HT1080 (cell line): ENCODE measurements around the gene ZNF827. TPM values are rescaled to one million over a fixed set of nuclear protein-coding genes. Genes with fewer than 3 reads are reported as not detected.

Experiments
- DNase-seq: peaks from one replicate; pipeline ENCODE4 v3.0.0-alpha.2; 2015; ENCODE audit warnings: low read depth
- polyA plus RNA-seq, 2 experiments: library from polyadenylated mRNA; depleted of rRNA; stranded (reverse); fragments of >200 nt; gene quantifications; 2 replicates each; pipeline ENCODE4 v1.2.3, GENCODE V29; 2015
- total RNA-seq: library from RNA; depleted of rRNA; stranded (reverse); fragments of >200 nt; shearing (Covaris generic); gene quantifications from 2 replicates; pipeline ENCODE4 v1.2.3, GENCODE V29; 2014; rRNA removed

Gene ZNF827, protein sequence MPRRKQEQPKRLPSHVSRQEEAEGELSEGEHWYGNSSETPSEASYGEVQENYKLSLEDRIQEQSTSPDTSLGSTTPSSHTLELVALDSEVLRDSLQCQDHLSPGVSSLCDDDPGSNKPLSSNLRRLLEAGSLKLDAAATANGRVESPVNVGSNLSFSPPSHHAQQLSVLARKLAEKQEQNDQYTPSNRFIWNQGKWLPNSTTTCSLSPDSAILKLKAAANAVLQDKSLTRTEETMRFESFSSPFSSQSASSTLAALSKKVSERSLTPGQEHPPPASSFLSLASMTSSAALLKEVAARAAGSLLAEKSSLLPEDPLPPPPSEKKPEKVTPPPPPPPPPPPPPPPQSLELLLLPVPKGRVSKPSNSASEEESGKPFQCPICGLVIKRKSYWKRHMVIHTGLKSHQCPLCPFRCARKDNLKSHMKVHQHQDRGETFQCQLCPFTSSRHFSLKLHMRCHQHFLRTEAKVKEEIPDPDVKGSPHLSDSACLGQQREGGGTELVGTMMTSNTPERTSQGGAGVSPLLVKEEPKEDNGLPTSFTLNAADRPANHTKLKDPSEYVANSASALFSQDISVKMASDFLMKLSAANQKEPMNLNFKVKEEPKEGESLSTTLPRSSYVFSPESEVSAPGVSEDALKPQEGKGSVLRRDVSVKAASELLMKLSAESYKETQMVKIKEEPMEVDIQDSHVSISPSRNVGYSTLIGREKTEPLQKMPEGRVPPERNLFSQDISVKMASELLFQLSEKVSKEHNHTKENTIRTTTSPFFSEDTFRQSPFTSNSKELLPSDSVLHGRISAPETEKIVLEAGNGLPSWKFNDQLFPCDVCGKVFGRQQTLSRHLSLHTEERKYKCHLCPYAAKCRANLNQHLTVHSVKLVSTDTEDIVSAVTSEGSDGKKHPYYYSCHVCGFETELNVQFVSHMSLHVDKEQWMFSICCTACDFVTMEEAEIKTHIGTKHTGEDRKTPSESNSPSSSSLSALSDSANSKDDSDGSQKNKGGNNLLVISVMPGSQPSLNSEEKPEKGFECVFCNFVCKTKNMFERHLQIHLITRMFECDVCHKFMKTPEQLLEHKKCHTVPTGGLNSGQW
- 5.8 and 6.7 TPM in 2 replicates for total RNA-seq
- polyA plus RNA-seq (2015; cell fraction: cytosol; rRNA removed), result 7.7 and 19.5 TPM in 2 replicates
- polyA plus RNA-seq (2015; cell fraction: nucleus; rRNA removed), result 26.2 and 35.2 TPM in 2 replicates

DNA sequence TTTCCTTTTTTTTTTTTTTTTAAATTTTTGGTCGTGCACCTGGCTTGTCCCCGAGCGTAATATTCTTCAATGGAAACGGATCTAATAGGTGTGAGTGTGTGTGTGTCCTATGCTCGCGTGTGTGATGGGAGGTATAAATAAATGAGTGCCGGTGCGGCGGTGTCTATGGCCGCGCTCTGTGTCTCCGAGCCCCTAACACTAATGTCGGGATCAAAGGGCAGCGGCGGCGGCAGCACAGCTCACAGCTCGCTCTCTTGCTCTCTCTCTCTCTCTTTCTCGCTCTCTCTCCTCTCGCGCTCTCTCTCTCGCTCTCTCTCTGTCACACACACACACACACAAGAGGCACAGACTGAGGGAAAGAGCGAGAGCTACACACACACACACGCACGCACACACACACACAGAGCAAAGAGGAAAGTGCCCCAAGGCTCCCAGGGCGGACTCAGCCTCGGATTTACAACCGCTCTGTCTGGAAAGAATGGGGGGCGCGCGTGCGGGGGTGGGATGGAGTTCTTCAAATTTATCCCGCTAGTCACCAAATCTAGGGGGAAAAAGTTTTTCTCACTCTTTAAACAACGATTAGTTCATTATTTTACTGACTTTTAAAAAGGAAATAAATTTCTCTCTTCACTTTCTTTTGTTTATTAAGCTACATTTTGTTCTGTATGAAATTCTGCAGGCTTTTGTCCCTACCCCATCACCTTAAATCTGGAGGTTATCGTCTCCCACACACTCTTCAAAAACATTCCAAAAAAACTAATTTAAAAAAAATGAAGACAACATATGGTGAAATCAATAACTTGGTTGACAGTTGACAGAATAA is at the start of gene ZNF827:
TSS of gene ZNF827 (minus strand) at position 206 of the 823 bp plus-strand sequence. CDS start 416 bp downstream, outside the sequence.
- DNase-seq, result peak; percentile 78

DNA sequence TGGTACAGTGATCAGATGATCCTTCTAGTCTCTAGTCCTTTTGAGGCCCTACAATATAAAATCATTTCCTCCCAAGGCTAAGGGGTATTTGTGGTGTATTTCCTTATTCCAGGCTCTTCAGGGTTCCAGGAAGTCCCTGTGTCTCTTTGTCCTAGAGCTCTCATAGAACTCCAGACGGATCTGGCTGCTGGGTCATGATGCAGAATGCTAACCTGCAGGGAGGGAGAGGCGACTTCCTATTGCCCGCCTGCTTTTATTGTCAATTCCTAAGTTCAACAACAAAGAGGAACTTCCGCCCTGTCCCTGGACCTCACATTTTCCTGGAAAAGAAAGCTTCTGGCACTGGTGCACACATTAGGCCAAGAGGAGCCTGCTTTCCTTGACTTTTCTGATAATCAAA is 45.9 kb upstream of the ZNF827 start:
- no peak for DNase-seq

DNA sequence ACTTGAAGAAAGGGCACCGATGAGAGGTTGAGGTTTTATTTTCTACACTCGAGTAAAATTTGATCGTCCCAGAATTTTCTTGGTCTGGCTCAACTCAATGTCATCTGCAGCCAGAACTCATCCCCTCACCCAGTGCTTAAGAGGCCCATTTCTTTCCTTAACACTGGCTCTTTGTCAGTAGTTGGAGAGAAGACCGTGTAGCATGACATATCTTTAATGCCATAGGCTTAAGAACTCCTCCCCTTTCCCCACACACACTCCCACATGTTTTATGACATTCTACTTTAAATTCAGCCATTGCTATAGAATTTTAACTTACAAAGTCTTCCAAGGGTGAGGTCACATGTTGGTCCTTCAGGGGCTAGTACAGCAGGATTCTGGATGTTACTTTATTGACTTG is 44.2 kb upstream of the ZNF827 start:
- no peak for DNase-seq

DNA sequence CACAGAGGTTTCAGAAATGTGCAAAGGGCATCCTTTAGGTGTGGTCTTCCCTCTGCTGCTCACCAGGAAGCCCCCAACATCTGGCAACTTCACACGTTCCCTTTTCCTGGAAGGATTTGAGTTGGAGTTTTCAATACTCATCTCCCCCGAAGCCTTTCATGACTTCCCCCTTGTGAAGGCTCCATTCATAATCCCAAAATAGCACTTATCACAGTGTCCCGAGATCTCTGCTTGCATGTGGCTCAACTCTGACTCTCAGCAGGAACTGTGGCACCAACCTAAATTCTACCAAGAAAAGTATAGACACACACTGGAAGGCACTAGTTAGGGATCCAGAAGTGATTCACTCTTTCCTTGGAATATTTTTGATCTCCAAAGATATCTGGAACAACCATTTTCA is 40.5 kb upstream of the ZNF827 start:
- no peak for DNase-seq

DNA sequence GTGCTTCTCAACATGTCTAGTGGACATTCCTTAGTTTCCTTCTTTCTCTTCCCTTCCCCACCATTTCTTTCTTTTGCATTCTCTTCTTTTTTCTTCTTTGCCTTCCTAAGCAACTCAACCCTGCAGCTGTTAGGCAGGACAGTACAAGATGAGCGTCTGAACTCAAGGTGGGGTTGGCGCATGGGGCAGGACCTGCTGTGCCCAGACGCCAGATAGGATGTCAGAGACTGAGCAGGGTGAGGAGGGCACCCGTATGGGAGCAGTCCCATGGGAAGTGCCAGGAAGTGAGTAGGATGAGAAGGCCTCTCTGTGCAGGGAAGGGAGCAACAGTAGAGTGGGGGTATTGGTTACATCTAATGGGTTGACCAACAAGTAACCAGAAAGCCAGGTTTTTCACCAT is 38.1 kb upstream of the ZNF827 start:
- DNase-seq, result no peak

DNA sequence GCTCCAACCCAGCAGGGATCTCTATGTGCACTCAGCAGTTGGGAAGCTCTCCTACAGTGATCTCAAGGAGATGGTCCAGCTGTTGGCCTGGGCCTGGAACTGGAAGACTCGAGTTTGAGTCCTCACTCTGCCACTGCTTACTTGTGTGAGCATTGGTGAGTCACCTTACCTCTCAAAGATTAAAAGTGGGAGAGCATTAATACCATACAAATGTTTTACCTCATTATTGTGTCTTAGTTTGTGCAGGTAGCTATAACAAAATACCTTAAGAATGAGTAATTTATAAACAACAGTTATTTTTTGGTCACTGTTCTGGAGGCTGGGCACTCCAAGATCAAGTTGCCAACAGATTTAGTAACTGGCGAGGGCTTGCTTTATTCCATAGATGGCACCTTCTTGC is 21.4 kb upstream of the ZNF827 start:
- DNase-seq, result no peak

DNA sequence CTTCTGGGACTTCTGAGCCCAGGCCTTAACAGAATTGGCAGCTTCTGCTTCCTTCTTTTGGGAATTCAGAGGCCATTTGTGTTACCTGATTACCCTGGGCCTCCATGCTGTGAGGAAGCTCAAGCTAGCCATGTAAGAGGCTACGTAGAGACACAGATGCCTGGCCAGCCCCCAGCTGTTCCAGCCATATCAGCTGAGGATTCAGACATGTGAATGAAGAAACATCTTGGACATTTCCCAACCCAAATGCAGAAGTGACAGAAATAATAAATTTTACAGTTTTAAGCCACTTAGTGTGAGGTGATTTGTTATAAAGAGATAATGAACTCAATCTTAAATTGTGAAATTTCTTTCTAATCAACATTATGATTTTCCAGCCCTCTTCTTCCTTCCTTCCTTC is 18.7 kb upstream of the ZNF827 start:
- DNase-seq, result no peak

DNA sequence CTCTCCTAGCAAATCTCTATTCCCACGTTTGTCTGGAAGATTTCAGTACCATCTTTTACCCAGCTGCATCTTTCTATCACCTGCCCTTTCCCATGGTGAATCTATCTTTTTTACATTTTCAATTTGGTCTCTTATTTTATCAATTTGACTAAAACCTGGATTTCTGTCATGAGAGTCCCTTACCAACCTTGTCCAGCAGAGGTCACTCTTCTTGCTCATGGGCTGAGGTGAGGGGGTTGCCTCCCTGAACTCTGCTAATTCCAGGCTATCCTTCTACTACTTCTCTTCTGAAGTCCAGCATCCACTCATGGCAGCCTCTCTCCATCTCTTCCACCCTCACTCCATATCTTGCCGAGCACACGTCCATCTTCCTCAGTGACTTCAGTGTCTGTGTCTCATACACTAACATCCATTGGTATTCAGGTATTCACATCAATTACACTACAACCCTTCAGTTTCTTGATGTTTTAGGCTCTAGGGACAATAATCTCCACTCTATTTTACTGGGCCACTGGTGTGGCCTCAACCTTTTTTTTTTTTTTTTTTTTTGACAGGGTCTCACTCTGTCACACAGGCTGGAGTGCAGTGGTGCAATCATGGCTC is 17.8 kb upstream of the ZNF827 start:
- DNase-seq, result peak; percentile 26

DNA sequence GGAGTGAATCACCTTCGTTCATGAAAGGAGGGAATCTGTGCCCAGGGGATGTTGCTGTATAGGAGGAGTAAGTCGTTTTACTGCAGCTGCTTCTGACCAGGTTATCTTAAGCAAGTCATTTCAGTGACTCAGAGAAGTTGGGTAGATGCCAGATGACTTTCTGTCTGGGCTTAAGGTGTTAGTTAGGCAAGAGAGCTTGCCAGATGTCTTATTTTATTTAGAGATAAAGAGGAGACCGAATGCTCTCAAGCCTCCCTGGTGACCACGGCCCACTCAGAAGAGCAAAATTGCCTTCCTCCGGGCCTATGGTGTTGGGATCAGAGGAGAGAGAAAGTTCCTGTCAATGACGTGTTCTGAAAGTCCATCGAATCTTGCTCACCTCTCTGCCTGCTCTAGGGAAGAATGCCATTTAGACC is 16.3 kb upstream of the ZNF827 start:
- peak; percentile 98 for DNase-seq

DNA sequence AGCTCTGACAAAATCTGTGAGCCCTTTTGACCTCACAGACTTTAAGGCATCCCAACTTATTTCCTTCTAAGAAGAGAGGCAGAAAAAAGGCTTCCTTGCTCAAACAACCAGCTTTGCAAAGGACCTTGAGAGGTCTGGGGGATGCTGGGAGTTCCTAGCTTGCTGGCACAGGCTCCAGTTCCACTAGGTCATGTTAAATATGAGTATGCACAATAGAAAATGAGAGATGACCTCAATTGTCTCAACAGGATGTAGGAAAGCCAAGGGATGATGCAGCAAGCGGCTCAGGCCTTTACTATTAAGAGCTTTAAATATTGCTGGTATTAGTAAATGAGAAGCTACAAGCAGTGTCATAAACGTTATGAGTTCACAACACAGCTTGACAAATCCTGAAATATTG is 13.3 kb upstream of the ZNF827 start:
- peak; percentile 40 for DNase-seq

DNA sequence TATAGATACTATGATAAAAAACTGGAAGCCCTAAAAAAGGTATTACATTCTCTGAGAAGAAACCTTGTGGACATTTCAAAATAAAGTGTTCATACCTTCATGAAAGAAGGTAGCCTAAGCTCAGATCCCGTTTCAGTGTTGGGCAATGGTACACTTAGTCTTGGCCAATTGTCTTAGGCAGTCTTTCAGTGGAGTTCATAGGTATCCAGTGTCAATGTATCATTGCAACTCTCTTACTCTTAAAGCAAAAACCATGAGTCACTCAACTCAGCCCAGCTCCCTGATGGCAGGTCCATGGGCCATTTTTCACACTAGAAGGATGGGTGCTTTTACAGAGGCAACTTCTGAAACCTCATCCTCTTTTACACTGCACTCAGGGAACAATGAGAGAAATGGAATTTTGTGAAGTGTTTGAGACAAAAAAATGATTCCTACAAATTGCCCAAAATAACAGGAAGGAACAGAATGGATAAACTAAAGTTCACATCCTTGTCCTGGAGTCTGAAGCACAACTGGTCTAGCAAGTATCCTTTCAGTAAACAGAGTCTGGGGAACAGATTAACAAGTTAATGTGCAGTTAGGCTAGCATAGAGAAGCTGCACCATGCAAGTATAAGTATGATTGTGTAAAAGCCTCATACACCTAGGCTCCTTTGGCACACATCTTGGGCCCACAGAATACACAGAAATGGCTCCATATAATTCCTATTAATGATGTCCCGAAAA is 7.0 kb upstream of the ZNF827 start:
- peak; percentile 54 for DNase-seq

DNA sequence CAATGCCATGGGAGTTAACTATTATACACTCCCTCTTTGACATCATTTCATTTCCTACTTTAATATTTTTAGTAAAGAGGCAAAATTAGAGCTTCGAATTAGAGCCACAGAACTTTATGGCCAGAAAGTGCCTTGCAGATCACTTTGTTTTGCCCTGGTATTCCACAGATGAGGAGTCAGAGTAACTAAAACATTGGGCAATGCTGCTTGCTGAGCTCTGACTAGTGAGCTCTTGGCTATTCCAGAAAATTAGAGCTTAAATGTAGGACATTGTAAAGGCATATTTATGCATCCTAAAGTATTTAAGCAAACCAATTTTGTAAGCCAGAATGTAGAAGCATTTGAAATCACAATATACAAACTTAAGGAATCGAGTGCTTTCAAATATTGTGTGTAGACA is 6.3 kb upstream of the ZNF827 start:
- no peak for DNase-seq

DNA sequence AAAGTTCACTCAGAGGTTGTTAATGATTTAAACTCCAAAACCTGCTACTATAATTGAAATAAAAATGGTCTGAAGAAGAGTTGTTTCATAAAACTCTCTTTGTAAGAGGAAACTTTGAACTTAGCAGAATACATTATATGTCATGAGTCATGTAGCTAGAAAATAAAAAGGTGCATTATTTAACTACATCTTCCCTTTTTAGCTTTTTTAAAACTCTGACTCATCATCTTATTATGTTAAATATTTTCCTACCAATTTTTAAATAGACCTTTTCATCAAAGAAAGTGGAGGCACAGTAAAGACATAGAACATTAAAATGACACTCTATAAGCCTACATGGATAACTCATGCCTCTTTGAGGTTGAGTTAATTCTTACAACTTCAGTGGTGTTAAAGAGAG is 1.2 kb upstream of the ZNF827 start:
- peak; percentile 76 for DNase-seq

DNA sequence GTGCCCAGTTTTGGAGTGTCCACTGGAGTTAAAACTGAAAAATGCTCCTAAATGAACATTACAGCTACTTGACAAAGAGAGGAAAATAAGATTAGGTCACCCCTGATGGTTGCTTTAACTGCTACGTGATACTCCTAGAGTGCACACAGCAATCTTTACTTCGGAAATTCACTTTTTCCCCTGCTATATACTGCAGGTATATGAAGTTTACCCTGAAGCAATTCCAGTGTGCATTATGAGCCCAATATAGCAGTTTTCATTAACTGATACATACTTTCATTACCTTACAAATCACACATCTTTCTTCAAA is 773 bp upstream of the ZNF827 start:
- peak; percentile 34 for DNase-seq

DNA sequence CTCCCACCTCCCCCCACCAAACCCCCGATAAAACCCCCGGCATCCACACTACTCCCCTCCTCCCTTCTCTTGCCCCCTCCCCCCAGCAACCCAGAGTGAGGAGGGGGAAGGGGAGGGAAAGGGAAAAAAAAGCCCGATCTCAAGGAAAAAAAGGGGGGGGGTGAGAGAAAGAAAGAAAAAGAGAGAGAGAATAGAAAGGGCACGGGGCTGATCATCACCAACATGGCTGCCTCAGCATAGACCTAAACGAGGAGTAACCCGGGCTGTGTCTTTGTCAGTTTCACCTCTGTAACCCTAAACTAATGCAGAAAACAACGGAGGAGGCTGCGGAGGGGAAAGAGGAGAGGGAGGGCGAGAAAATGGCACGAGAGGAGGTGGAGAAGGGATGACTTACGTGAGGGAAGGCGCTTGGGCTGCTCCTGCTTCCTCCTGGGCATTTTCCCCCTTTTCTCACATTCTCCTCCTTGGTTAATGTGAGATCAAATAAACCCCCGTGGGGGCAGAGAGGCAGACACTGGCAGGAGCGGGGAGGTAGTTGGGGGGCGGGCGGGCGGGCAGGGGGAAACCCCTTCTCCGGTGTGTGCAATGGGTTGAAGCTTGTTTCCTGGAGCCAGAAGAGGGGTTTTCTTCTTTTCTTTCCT is 532 bp downstream of the ZNF827 start:
- DNase-seq, result peak; percentile 8

DNA sequence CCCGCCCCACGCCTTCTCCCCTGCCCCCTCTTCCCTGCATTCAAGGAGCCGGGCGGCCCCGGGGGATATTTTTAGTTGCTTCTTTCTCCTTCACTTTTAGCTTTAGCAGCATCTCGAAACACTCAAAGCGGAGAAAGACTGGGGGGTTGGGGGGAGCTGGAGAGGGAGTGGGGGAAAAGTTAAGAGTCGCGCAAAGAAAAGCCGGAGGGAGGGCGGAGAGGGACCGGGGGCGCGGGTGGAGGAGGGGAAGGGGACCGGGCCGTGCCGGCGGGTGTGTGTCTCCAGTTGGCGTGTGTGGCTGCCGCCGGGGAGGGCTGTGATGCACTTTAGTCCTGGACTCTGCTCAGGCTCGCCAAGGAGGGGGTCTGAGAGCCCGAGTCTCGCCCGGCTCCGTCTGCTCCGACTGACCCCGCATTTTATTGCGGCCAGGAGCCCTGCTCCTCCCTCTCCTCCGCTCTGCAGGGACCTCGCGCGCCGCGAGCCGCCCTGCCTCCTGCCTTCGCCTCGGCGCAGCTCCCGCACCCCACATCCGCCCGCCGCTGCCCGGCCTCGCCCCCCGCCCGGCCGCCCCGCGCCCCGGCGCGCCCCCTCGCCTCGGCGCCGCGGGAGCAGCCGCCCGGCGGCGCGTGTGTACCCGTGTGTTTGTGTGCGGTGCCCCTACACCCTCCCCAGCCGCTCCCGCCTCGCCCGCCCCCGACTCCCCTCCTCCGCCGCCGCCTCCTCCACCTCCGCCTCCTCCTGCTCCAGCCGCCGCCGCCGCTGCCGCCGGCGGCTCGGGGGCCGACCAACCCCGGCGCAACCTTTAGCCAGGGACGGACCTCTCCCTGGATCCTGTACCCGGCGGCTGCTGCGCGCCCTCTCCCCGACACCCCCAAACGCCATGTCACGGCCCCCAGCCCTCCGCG is 1.4 kb downstream of the ZNF827 start:
- peak; percentile 63 for DNase-seq

DNA sequence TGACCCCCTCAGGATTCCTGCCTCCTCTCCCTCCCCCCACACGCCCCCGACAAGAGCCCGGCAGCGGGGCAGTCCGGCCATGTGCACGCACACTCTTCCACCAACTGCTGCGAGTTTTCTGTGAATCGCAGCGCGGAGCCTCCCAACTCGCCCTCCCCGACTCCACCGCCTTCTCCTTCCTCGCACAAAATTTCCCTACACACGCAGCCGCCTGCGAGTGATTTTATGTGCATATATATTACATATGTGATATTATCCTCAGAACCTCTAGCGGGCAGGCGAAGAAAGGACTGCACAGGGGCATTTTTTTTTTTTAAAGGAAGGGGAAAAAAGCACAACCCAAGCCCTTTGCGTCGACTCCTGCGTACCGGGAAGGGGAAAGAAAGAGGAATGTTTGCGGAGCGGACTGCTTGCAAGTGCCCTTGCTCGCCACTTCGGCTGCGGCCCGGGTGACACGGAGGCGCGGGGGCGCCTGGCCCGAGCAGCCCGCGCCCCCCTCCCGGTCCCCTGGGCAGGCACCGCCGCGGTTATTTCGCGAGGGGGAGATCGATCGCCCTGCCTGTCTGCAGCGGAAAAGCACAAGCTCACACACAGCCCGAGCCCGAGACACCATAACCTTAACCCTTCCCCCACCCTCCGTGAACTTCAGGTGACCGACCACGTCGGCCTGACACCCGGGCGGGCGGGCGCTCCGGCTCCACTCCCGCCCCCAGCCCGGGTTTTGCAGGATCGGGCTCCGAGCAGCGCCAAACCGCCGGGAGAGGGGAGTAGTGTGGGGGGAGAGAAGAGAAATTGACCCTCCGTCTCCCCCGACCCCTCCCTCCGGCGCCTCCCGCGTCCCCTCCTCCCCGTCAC is 2.3 kb downstream of the ZNF827 start:
- DNase-seq, result peak; percentile 82
